Activated CD4-positive, alpha-beta T cell treated with anti-CD3 and anti-CD28 coated beads, Interleukin-2, Interleukin-4, amounts not matched to agents 100 ng/mL and 50 ng/mL, durations not matched to agents 16 hours and 8 hours (primary cell): ENCODE measurements around the gene FBXL16.
A peak's percentile ranks its signal among the peaks of the same experiment; 100 is the strongest.

Experiments
- DNase-seq: peaks from one replicate; pipeline ENCODE4 v3.0.0-alpha.2; 2020; ENCODE audit warnings: low spot score

Gene FBXL16

DNA sequence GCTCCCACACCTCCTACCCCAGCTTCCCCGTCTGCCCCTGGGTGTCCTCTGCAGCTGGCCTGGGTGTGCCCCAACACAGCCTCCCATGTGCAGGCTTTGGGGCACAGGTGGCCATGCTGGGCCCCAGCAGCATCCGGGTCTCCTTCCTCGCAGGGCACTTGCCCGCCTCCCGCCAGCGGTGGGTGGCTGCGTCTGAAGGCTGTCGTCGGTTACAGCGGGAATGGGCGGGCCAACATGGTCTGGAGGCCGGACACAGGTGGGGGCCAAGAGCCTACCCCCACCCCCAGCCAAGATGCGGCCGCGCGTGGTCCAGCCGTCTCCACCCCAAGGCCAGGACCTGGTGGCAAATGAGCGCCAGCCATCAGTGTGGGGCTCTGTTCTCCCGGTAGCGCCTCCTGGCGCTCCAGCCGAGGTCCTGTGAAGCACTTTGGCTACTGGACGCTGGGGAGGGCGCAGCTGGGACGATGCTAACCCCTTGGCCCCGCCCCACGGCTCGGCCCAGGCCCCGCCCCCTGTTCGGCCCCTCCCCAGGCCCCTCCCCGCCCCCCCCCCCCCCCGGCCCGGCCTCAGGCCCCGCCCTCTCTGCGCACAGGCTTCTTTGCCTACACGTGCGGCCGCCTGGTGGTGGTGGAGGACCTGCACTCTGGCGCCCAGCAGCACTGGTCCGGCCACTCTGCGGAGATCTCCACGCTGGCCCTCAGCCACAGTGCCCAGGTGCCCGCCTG lies 45.0 kb downstream of the FBXL16 start:
- peak; percentile 67 for DNase-seq

DNA sequence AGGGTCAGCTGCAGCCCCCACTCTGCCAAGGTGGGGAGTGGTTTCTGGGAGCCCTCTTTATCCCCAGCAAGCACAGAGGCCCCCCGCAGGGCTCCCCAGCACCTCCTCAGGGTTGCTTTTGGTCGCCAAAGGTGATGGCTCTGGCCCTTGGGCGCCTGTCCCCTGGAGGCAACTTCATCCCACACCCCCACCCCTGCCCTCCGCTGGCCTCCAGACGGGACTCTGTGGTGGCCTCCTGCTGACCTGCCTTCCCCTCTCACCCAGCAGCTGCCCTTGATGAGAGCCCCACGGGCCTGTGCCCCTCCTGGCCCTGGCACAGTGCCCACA lies 45.5 kb downstream of the FBXL16 start:
- no peak for DNase-seq

DNA sequence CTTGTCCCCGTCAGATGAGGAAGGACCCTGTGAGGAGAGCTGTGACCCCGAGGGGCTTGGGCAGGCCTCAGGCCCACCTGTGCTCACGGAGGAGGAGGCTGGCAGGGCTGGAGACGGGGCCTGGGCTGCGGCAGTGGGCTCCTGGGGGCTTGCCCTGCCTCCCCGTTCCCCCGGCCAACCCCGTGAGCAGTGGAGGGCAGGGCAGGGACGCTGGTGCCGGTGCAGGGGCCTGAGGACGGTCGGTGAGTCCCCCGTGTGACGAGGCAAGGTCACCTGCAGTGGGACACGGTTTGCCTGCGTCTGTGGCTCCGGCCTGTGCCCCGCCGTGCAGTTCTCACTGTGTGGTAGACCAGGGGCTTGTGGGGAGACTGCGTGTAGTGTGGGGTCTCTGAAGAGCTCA lies 46.0 kb downstream of the FBXL16 start:
- DNase-seq, result no peak

DNA sequence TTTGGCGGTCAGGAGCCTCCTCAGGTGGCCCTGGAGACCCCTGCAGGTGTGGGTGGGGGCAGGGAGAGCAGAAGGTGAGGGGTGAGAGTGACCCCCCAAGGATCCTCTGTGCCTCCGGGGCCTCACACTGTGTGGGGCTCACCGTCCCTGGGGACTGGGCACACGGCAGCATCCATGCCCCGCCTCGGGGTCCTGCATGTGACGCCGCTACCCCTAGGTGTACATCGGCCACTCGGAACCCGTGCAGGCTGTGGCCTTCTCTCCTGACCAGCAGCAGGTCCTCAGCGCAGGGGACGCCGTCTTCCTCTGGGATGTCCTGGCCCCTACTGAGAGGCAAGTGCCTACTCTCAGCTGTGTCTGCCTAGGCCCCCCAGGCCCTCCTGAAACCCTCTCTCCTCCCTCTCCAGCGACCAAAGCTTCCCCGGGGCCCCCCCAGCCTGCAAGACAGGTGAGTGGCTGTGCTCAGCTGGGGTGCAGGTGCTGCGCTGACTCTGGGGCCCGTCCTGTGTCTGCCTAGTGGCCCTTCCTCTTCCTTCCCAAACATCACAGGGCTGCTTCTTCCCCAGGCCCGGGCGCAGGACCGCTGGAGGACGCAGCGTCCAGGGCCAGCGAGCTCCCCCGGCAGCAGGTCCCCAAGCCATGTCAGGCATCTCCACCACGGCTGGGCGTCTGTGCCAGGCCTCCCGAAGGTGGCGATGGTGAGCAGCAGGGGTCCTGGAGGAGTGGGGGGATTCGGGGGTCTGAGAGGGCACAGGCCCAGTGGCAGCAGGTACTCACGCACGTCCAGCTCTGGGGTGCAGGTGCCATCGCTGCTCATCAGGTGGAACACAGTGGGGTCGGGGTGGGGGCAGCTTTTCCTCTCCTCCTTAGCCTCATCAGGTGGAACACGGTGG lies 46.7 kb downstream of the FBXL16 start:
- no peak for DNase-seq

DNA sequence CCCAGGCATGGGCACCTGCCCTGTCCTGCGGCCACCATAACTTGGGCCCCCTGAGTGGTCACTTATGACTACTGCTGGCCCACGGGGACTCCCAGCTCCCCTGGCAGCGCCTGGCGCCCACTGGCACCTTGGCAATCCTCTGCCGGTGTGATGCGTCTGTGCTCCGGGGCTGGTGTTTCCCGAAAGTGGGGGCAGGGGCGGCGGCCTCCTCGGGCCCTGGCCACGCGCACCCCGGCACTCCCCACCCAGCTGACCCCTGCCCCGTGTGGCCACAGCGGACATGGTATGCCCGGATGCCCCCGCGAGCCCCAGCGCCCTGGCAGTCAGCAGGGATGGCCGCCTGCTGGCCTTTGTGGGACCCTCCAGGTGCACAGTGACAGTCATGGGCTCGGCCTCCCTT lies 48.1 kb downstream of the FBXL16 start:
- DNase-seq, result no peak

DNA sequence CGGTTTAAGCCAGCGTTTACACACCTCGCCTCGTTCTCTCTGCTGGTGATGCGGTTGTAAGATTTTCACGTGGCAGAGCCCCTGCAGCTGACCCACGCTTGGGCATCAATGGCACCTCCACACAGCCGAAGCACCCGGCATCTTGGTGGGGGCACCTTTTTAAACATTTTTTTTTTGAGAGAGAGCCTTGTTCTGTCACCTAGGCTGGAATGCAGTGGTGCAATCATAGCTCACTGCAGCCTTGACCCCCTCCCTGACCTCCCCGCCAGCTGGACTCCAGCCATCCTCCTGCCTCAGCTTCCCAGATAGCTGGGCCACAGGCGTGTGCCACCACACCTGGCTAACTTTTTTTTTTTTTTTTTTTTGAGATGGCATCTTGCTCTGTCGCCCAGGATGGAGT lies 51.6 kb downstream of the FBXL16 start:
- DNase-seq, result no peak

DNA sequence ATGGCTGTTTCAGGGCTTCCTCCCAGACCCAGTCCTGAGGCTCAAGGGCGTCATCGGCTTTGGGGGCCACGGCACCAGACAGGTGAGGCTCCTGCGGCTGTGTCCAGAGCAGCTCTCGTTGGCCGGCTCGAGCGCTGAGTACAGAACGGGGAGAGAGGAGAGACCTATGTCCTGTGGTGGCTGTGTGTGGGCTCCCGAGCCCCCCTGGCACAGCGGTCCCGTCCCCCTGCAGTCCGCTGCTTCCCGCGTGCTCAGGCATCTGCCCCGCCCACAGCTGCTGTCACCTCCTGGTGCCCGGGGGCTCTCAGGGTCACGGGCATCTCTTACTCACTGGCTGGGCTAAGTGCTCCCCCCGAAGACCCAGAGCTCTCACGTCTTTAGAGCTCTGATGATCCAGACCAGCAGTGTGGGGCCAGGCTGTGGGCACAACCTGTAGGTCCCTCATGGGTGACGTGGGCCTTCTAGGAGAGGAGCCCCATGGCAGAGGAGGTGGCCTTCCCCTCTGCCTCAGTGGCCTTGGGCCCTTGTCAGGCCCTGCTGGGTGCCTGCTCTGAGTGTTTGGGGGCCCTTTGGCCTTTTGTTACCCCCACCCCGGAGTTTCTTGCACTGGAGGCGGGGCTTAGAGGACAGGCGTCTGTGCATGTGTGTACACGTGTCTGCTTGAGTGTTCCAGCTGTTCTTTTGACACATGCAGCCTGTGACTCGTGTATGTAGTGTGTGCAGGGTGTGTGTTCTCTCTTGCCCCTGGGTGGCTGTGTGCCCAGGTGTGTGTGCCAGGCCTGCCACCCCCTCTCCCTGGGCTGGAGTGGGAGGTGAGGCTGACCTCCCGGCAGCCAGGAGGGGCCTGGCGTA lies 52.9 kb downstream of the FBXL16 start:
- no peak for DNase-seq

DNA sequence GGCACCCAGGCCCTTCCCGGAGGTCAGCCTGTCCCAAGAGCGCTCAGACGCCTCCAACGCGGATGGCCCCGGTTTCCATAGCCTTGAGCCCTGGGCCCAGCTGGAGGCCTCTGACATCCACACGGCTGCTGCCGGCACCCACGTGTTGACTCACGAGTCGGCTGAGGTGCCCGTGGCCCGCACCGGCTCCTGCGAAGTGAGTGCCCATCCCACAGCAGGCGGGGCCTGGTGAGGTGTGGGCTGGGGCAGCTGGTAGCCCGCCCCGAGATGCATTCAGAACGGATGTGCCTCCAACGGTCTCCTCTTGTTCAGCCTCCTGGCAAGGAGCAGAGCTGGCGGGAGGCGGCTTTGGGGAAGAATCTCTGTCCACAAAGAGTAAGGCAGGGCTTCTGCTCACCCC lies 53.8 kb downstream of the FBXL16 start:
- no peak for DNase-seq

DNA sequence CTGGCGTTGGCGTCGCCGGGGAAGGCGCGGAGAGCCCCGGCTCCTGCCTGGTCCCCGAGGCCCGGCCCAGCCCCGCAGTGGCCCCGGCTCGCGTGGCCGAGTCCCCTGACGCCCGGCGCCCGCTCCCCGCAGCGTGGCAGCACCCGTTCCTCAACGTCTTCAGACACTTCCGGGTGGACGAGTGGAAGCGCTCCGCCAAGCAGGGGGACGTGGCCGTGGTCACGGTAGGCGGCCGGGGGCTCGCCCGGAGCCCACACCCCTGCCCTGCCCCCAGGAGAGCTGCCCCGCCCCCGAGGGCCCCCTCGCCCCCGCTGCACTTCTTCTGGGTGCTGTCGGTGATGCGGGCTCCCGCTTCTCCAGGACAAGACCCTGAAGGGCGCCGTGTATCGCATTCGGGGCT lies 56.0 kb downstream of the FBXL16 start:
- DNase-seq, result no peak

DNA sequence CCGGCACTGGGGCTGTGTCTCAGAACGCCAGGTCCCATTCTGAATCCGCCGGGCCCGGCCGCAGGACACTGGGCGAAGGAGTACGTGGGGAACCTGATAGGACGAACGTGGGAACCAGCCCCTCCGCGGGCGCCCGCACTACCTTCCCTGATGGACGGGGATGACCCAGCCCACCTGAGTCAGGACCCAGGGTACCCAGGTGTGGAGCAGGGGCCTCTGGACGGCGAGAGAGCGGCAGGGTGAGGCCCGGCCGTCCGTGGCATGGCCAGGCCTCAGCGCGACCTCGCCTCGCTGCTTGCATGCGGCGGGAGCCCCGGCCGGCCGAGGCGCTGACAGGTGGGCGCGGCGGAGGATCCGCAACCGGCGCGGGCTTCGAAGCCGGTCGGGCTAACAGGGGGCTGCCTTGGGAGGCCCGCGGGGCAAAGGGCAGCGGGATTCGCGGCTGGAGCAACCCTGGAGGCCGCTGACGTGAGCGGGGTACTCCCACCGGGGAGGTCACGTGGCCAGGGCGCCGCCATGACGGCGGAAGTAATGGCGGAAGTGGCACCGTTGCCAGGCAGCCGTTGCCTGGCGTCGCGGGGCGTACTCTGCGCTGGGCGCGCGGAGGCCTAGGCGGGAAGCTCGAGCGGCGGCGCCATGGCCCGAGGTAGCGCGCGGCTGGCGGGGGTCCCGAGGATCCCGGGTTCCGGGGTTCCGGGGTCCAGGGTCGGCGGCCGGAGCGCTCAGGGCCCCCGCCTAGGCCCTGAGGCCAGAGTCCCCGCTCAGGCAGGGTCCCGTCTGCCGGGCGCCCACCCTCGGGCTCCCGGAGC lies 56.6 kb downstream of the FBXL16 start, which contains the start of gene WDR90:
Gene WDR90 (plus strand): TSS at position 585 of the 809 bp plus-strand sequence. CDS start 52 bp downstream, at position 637.
- DNase-seq, result peak; percentile 95

DNA sequence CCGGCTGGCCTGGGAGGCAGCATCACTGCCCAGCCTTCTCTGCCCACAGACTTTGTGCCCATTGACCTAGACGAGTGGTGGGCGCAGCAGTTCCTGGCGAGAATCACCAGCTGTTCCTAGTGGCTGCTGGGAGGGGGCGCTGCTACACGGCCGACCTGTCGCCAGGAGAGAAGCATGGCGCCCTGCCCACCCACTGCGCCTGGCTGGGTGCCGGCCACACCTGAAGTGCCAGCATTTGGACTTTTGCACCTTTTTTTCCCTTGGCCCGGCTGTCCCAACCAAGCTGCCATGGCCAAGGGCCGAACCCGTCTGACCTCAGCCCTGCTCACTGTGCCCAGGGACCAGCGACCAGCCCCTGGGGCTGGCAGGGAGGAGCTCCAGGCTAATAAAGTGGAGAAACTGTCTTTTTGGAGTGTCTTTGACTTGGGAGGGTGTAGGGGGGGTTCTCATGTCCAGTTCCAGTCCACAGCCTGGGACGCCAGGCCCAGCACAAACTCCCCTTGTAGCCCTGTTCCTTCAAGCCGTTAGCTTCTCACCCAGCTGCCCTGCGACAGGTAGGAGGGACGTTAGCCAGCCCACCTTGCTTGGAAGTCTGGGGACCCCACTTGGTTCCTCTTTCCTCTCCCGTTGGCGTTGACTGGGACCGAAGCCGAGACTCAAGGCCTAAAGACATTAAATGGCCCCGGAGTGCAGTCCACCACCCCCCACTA lies 57.4 kb downstream of the FBXL16 start:
- DNase-seq, result peak; percentile 62

DNA sequence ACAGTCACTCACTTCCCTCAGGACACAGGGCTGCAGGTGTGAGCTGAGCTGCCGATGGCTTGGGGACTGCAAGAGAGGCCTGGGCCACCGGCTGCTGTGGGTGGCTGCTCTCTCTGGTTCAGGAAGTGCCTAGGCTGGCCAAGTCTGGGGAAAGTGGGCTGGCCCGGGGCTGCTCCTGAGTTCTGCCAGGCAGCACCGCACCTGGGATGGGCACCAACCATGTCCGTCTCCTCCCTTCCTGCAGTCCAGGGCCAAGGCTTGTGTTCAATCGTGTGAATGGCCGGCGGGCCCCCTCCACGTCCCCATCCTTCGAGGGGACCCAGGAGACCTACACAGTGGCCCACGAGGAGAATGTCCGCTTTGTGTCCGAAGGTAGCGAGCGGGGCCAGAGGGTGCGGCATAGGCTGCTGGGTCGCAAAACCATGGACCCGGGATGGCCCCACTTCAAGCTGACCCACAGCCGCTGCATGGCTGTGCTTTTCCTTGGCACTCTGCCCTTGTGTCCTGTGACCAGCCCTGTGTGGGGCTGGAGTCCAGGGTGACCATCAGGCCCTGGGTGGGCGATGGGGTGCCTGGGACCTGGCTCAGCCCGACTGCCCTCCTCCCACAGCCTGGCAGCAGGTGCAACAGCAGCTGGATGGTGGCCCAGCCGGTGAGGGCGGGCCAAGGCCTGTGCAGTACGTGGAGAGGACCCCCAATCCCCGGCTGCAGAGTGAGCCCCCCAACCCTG lies 58.3 kb downstream of the FBXL16 start:
- no peak for DNase-seq

DNA sequence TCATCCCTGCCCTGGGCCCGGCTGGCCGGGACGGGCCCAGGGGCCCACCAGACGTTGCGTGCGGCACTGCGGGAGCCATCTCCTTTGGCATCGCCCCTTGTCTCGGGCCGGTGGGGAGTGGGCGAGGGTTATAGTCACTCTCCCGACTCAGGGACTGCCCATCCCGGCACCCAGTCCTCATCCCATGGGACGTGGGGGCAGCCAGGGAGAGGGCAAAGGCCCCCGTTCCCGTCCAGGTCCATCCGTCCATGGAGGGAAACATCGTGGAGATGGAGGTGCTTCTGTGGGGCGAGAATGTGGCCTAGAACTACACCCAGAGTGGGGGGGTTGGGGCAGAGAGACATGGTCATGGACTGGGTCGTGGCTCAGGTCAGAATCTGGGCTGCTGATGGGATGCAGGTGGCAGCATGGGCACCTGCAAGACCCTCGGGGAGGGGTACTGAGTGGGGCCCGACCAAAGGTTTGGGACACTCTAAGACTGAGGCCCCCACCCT lies 58.9 kb downstream of the FBXL16 start:
- no peak for DNase-seq

DNA sequence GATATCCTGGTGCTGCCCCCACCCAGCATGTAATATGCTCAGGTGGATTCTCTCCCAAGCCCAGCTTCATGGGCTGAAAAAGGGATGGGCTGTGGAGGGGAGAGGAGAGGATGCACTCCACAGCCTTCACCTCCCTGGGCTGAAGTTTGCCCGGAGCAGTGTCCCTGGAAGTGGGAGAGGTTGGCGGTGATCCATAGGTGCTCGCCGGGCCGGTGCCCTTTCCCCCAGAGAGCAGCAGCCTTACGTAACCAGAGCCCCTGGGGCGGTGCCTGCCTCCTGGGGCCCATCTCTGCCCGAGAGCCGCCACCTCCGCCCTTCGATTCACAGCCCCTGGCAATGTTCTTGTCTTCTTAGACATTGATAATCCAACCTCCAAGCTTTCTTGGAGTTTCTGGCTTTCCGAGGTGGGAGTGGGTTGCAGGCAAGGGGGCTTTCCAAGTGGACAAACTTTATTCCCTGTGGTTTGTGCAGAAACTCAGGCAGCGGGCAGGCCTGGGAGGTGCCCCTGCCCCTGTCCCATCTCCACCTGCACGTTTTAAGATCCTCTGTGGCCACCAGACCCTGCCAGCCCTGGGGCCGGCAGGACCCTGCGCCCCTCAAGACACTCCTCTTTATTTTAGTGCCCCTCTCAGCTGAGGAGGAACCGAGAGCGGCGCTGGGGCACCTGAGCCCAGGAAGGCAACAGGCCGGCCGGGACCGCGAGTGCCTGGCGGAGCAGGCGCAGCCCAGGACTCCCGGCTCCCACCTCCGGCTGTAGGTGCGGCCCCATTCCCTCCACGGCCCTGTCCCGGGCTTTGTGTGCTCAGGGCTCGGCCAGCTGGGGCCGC lies 59.5 kb downstream of the FBXL16 start:
- DNase-seq, result no peak

DNA sequence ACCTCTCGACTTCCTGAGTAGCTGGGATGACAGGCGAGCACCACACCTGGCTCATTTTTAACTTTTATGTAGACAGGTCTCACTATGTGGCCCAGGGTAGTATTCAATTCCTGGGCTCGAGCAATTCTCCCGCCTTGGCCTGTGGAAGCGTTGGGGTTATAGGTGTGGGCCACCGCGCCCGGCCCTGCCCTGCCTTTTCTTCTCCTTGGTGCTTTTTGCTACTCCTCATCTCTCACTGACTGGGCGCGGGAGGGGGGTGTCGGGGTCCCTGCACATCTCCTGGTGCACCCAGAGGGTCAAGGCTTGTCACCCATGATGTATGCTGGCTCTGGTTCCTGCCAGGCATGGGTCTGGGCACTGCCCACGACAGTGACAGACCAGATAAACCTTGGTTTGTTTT lies 61.0 kb downstream of the FBXL16 start:
- DNase-seq, result no peak

DNA sequence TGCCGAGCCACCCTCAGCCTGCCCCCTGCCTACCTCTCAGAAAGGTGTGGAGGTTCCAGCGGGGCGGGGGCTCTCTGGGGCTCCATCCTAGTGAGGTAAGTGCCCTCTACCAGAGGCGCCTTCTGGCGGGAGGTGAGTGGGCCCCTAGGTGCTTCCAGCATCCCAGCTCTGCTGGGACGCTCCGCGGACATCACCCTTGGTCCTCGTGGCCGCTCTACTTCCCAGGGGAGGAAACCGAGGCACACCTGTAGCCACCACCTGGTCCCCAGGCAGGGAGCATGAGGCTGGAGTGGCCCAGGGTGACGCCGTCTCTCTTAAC lies 62.6 kb downstream of the FBXL16 start:
- no peak for DNase-seq
